Measurements from ENCODE around the gene SNX32.
"Not testable (repeated sequence)": the region's sequence is repeated elsewhere in the genome, so short reads cannot be mapped to it uniquely, and the experiment has no call there.

Gene SNX32

GRCh38 chr11:65887723-65888162 is 54.0 kb downstream of the SNX32 start:
- DNase-seq, result peak in 1 of 4 experiments; percentile 49

- DNase-seq, result peak; percentile 87 to 92 (median 89)
These were observed 54.5 kb downstream of the SNX32 start, which contains the start of gene FIBP for GRCh38 chr11:65888163-65888814. TSS of gene FIBP (minus strand) at chr11:65888471. CDS start at chr11:65888418, 53 bp downstream.

- DNase-seq, result peak; percentile 84 to 99 (median 96)
These were observed 56.8 kb downstream of the SNX32 start, which contains the start of gene CCDC85B for GRCh38 chr11:65890324-65891218. TSS of gene CCDC85B (plus strand) at chr11:65890673. CDS start at chr11:65890784, 111 bp downstream.

- DNase-seq, result no peak
These were observed 57.7 kb downstream of the SNX32 start for GRCh38 chr11:65891219-65892136.

DNA sequence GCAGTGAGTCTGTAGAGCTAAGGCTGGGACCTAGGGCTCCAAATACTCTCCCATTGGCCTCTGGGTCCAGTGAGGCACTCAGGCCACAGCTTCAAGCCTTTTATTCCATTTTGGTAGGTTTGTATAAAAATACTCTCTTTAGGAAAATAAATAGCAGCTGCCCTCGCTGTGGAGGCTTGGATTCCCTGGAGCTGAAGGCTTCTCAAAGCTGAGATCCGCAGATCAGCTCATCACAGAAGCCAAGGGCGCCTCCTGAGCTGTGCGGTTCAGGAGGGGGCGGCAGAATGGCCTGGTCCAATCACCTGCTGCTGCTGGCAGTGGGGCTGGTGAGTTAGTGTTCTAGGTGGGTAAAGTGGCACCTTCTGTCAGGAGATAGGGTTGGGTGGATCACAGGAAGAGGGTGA is 58.4 kb downstream of the SNX32 start:
- not testable (repeated sequence) for DNase-seq

DNA sequence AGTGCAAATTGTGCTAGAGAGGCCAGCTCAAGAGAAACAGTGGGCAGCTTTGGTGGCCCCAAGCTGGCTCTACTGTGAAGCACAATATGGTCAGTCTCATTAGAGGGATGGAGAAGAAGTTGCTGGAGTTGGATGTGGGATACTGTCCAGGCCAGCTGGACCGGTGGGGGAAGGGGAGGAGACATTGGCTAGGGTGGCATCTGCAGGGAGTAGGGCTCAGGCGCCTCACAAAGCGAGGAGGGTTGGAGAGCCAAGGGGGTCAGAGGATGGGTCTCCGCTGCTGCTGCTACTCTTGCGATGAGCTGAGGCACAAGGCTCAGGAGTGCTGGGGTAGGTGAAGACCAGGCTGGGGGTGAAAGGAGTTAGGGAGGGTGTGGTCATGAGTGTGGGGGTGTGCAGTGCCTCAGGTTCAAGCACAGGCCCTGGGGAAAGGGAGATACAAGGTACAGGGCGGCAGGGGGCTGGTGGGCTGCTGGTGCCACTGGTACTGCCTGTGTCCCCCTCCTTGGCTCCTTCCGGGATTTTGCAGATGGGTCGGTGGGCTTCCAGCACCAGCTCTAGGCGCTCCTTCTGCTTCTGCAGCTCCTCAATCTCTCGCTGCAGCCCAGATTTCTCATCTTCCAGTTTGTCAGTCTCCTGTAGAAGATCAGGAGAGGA is 59.0 kb downstream of the SNX32 start:
- no peak for DNase-seq

- DNase-seq, result no peak
These were observed 60.4 kb downstream of the SNX32 start for GRCh38 chr11:65894034-65894591.

DNA sequence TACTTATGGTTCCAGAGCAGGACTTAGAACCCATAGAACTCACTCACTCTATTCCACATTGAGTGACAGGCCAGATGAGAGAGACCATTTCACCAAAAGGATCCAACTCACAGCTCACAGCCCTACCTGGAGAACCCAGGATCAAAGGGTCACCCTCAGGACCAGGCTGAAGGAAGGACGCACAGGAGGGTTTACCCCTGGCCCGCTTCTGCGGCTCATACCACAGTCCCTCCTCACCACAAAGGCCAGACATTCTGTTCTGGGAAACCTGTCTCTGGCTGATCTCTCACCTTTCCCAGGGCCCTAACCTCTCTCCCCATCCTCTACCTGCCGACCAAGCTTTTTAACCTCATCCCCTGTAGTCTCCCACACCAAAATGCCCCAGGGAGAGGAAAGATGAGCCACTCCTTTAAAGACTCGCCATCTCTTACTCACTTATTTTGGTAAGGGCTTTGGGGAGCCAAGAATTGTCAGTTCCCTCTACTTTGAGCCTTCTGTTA is 61.8 kb downstream of the SNX32 start:
- DNase-seq, result no peak

DNA sequence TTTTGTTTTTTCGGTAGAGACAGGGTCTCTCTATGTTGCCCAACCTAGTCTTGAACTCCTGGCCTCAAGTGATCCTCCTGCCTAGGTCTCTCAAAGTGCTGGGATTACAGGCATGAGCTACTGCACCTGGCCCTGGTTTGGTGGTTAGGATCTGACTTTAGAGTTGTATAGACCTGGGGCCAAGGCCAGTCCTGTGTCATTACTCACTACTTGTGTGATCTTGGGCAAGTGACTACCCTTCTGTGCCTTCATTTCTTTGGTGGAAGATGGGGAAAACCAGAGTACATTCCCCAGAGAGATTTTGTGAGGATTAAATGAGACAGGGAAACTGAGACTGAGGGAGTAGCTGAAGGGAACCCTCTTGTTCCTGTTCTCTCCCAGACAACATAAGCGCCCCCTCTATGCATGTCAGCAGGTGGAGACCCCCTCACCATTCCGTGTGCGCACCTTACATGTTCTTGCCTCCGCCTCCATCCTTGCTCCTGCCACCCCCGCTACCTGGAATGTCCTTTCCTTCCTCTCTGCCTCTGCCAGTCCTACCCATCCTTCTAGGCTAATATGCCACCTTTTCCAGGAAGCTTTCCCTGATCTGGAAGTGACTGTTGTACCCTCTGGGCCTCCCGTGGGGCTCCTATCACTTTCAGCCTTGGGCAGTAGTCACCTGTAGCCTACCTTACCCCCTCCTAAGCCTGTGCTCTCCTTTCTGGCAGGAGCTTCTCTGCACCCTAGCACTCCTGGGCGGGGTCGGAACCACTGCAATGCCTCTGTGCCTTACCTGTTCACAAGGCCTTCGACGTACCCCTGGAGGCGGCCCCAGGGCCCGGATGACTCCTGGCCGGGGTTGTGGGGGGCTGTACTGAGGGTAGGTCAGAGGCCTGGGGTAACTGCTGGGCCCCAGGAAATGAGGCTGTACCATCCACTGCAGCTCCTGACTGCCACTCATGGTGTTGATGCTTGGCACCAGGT is 62.6 kb downstream of the SNX32 start:
- DNase-seq, result no peak

DNA sequence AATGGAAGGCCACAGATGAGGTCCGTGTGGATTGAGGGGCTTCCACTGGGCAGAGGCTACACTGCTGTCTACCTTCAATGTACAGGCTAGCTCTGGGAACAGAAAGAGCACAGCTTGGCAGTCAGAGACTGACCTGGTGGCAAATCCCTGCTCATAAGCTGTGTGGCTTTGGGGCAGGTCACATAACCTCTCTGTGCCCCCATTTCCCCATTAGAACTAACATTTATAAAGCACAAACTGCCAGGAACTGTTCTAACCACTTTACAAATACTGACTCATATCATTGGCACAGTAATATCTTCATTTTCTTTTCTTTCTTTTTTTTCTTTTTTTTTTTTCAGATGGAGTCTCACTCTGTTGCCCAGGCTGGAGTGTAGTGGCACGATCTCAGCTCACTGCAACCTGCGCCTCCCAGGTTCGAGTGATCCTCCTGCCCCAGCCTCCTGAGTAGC is 63.3 kb downstream of the SNX32 start:
- DNase-seq, result no peak

GRCh38 chr11:65898656-65899355 is 65.0 kb downstream of the SNX32 start:
- DNase-seq, result no peak

DNA sequence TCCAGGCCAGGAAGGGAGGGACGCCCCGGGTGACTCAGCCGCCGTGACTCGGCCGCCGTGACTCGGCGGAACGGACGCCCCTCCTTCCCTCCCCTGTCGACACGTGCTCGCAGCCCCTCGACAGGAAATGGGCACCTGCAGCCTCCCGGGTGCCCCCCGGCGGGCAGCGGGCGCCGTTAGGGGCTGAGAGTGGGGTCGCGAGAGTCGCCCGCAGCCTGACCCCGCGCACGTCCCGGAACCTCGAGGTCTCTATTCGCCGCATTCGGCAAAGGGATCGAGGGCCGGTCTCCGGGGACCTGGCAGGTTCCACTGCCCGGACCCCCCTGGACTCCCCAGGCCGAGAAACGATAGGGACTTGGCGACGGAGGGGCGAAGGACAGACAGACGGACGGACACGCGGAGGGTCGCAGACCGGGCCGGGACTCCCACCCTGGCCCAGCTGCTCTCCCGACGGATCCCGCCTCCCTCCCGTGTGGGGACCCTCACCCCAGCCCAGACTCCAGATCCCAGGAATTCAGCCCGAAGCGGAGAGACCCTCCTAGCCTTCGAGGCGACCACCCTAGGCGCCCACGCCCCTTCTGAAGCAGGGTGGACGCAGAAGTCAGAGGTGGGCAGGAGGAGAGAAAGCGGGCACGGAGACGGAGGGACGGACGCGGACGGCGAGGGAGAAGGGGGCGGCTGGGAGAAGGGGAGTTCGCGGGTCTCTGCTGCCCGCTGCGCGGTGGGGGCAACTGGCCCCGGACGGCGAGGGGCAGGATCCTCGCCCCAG is 65.8 kb downstream of the SNX32 start:
- peak in 2 of 4 experiments; percentile 30 to 37 for DNase-seq

- DNase-seq, result peak; percentile 76 to 97 (median 83)
These were observed 66.5 kb downstream of the SNX32 start, which contains the start of gene FOSL1 for GRCh38 chr11:65900125-65900898. TSS of gene FOSL1 (minus strand) at chr11:65900388. CDS start at chr11:65900339, 49 bp downstream.

DNA sequence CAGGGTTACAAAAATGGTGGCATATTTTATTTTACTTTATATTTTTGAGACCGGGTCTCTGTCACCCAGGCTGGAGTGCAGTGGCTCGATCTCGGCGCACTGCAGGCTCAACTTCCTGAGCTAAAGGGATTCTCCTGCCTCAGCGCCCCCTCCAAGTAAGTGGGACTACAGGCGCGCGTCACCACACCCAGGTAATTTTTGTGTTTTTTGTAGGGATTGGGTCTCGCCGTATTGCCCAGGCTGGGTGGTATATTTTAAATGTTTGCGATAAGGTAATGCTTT is 67.1 kb downstream of the SNX32 start:
- DNase-seq, result no peak

DNA sequence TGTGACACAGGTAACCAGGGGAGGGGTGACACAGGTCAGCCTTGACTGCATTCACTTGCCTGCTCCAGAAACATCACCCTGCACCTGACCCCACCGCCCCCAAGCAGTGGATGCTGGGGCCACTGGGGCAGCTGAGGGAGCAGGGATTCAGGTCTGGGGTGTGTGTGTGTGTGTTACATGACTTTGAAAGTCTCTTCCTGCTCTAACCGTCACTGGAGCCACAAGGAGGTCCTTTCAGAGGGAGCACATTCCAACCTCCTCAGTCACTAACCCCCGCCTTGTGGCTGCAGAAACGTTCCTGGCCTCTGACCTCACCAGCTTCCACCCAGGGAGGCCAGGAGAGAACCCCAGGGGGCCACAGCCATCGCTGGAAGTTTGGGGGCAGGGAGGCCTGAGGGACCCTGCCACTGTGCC is 69.3 kb downstream of the SNX32 start:
- DNase-seq, result no peak
